IPS-NIHi7 (cell line): ENCODE measurements around the gene KIF20A.
"Not testable (repeated sequence)": the region's sequence is repeated elsewhere in the genome, so short reads cannot be mapped to it uniquely, and the experiment has no call there.

ENCODE experiments used
- DNase-seq: peaks from one replicate; pipeline ENCODE4 v3.0.0; 2012; ENCODE audit warnings: mixed read lengths; ENCODE audit errors: extremely low spot score

KIF20A gene

GRCh38 chr5:138186002-138186447 is 7.1 kb downstream of the KIF20A start:
- no peak for DNase-seq

DNA sequence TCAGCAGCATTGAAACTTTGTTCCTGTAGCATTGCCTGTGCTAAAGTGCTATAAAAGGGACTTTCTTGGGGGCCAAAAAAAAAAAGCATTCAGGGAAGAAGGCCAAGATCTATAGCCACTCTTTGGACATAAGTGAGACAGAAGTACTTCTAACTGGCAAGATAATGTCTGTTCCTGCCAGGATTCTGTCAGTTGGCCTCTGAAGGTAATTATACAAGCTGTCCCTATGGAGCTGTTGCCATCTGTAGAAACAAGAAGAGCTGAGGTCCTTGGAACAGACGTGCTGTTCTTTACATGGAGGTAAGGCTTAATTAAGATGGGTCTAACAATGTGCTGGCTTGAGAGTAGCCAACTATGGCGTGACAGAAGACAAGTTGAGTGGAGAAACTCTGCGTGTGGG is 9.7 kb downstream of the KIF20A start:
- no peak for DNase-seq

- DNase-seq = no peak
These were observed 13.9 kb downstream of the KIF20A start for GRCh38 chr5:138192826-138193225.

- not testable (repeated sequence) for DNase-seq
These were observed 14.9 kb downstream of the KIF20A start for GRCh38 chr5:138193859-138194258.

- no peak for DNase-seq
These were observed 32.1 kb downstream of the KIF20A start for GRCh38 chr5:138210985-138211384.

- DNase-seq = no peak
These were observed 33.9 kb downstream of the KIF20A start for GRCh38 chr5:138212828-138213160.

DNA sequence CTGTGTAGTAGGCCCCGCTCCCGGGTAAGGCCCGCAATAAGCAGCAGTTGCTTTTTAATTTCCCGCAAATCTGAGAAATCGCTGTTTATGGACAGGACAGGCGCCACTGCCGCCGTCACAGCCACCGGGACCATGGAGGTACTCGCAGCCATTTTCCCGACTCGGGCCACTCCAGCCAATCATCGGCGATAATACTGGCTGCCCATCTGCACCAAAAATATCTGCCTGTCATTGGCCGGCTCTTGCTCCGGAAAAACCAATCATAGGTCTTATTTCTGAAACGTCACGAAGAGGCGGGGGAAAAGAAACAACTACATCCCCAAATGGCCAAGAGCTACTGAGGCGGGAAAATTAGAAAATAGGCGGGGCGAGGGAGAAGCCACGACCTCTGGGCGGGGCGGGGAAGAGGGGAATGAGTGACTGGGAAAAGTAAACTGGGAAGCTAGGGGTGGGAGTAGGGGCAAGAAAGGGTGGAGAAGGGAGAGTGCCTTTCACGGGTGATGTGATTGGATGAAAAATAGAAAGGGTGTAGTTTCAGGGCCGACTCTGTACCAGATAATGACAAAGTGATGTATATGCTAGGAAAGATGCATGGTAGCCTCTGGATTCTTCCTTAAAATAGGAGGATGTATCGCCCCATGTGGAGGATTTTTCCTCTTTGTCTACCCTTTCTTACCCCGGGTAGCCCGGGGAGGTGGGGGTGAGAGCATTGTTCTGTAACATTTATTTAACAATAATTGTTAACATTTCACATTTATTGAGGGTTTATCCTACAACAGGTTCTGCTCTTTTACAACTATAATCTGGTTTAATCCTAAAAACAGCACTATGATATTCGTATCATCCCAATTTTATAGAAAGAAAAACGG is 34.5 kb downstream of the KIF20A start, which contains the start of gene CDC23:
Gene CDC23 (minus strand): TSS at position 163 of the 869 bp plus-strand sequence. CDS start 11 bp downstream, at position 152.
- peak; percentile 99 for DNase-seq

- no peak for DNase-seq
These were observed 37.9 kb downstream of the KIF20A start for GRCh38 chr5:138216799-138217198.

DNA sequence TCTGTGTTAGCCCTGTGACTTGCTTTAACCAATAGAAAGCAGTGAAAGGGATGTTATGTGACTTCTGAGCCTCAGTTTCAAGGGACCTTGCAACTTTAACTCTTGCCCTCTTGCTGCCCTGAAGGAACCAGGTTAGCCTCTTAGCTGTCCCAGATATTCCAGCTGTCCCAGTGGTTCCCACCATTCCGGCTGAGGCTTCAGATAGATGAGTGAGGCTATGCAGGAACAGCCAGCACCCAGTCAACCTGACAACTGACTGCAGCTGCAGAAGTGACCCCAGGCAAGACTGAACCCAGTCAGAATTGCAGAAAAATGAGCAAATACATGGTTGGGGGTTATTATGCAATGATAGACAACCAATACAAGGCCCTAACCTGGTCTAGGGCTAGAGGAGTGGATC is 44.6 kb downstream of the KIF20A start:
- no peak for DNase-seq

DNA sequence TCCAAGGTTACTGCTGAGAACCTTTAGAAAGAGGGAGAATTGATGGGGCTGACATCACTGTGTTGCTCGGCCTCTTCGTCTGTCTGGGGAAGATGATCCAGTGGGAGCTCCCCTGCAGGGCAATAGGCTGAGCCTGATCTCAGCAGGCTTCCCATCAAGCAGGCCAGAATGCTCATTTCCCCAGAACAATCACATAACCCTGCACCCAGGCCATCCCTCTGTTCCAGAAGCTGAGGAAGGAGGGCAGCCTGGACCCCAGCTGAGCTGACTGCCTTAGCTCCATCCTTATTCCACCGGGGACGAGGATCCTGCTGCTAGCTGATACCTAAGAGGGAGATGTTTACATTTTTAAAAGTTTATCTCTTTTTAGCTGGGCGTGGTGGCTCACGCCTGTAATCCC is 45.8 kb downstream of the KIF20A start:
- DNase-seq = no peak

- DNase-seq = no peak
These were observed 48.0 kb downstream of the KIF20A start for GRCh38 chr5:138226910-138227309.

- DNase-seq = no peak
These were observed 50.5 kb downstream of the KIF20A start for GRCh38 chr5:138229387-138229786.

DNA sequence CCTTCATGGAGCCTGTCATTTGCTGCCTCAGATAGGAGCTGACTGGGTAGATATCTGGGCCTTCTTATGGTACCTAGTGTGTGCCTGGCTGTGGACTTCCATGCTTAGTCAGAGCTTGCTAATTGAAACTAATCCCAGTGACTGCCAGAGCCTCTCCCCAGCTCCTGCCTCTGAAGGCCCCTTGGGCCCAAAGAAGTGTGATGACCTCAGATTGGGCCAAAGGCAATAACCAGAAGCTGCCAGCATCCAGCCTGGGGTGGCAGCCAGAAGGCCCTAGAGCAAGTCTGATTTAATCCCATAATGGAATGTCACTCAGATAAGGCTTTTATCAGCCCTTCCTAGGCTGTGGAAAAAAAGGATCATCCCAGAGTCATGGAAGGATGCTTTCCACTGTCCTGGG is 51.3 kb downstream of the KIF20A start:
- no peak for DNase-seq

DNA sequence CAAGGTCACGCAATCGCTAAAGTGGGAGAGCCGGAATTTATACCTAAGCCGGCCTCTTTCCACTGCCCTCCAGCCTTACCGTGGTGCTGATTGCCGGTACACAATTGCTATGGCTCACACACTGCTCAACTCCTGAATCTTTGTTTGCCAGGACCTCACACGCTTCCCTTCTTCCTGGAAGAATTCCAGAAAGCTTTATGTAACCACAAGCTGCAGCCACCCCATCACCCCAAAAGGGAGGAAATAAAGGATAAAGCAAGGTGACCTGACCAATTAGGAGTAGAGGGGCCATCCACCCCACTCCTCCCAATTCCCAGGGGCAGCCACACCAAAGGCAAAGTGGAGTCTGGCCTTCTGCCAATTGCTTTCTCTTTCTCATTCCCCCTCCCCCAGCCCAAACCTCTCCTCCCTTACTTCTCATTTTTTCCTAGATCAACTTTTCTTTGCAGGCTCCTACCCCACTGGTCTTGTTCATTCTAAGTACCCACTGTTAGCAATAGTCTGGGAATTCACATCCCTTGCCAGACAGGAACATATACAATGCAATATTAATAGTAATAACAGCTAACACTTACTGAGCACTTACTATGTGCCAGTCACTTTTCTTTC is 52.2 kb downstream of the KIF20A start:
- DNase-seq = no peak

DNA sequence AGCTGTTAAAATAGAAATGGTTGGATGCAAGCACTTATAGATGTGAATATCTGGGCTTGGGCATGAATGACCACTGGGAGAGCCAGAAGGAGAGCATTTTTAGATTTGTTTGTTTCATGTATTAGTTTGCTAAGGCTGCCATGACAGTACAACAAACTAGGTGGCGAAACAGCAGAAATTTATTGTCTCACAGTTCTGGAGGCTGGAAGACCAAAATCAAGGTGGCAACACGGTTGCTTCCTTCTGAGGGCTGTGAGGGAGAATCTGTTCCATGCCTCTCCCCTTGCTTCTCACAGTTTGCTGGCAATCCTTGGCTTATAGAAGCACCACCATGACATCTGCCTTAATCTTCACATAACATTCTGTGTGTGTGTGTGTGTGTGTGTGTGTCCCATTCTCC is 54.4 kb downstream of the KIF20A start:
- DNase-seq = no peak

GRCh38 chr5:138234651-138235050 is 55.7 kb downstream of the KIF20A start:
- no peak for DNase-seq
